ENCODE measurements around the gene AZU1. TPM values are rescaled to one million over a fixed set of nuclear protein-coding genes. Genes with fewer than 3 reads are reported as not detected.
A peak's percentile ranks its signal among the peaks of the same experiment; 100 is the strongest.

Gene AZU1
- total RNA-seq, 1 experiment from 2014 or later = not detected

GRCh38 chr19:862581-863314 is 35.1 kb downstream of the AZU1 start:
- H3K9me3 ChIP-seq (ENCODE audit: low read depth, low read length, poor library complexity, severe bottlenecking) = no peaks in the 10 kb centered on the region
- peak overlapping the region; percentile 30 for H3K4me3 ChIP-seq (ENCODE audit: low read depth, low read length, poor library complexity, severe bottlenecking)
- peaks cover 19% of the 10 kb centered on the region for H3K4me1 ChIP-seq (ENCODE audit: insufficient read depth, low read length, poor library complexity, severe bottlenecking)
- intact Hi-C loops (cut with micrococcal nuclease; ENCODE audit: unreplicated experiment) = loop anchor here (2.0 to 10.0 kb wide), 4 partner anchors 58 to 382 kb away; partner anchors contain the start of genes ATP5F1D, MIDN and WDR18
- peak; percentile 88 for DNase-seq (ENCODE audit: low spot score)
- H3K36me3 ChIP-seq (ENCODE audit: insufficient read depth, low read length, poor library complexity, severe bottlenecking) = peaks cover under 1% of the 10 kb centered on the region
- CTCF ChIA-PET = interaction anchor here (0.5 kb wide), 1 partner anchor 435 kb away, joined by 3 read pairs; no protein-coding TSS in a partner anchor
- no peaks in the 10 kb centered on the region for H3K27me3 ChIP-seq (replicated peaks; ENCODE audit: insufficient read depth, low read depth, low read length, poor library complexity)
- BruUV-seq (replicated peaks) = no TSS peak
- TF ChIP-seq CTCF (conservative IDR thresholded peaks at IDR 0.05; ENCODE audit: low read depth, low read length) = no peak
- no peak for TF ChIP-seq EZH2 (IDR thresholded peaks at IDR 0.05; ENCODE audit: borderline replicate concordance, low read depth, low read length, poor library complexity, severe bottlenecking)
- POLR2A ChIA-PET (ENCODE audit: low non-redundant PET) = no interaction called here
- H3K27ac ChIP-seq (ENCODE audit: low read depth, low read length, poor library complexity, severe bottlenecking) = no peak overlapping the region

- no TSS peak for BruUV-seq (replicated peaks)
- no peaks in the 10 kb centered on the region for H3K9me3 ChIP-seq (ENCODE audit: low read depth, low read length, poor library complexity, severe bottlenecking)
- intact Hi-C loops (cut with micrococcal nuclease; ENCODE audit: unreplicated experiment) = loop anchor here (2.0 to 10.0 kb wide), 4 partner anchors 58 to 382 kb away; partner anchors contain the start of genes ATP5F1D, MIDN and WDR18
Observed at GRCh38 chr19:863315-863620, 35.6 kb downstream of the AZU1 start.

GRCh38 chr19:866769-867300 is 39.2 kb downstream of the AZU1 start:
- intact Hi-C loops (cut with micrococcal nuclease; ENCODE audit: unreplicated experiment) = loop anchor here (10.0 kb wide), 1 partner anchor 378 kb away; the partner anchor contains the start of genes ATP5F1D and MIDN
- Histone ChIP-seq H3K4me1 (ENCODE audit: insufficient read depth, low read length, poor library complexity, severe bottlenecking) (peaks cover 57% of the 10 kb centered on the region), H3K36me3 (ENCODE audit: insufficient read depth, low read length, poor library complexity, severe bottlenecking) (peaks cover 26% of the 10 kb centered on the region), H3K27ac (ENCODE audit: low read depth, low read length, poor library complexity, severe bottlenecking) (peak overlapping the region; percentile 28), H3K4me3 (ENCODE audit: low read depth, low read length, poor library complexity, severe bottlenecking) (no peak overlapping the region), H3K9me3 (ENCODE audit: low read depth, low read length, poor library complexity, severe bottlenecking) (no peaks in the 10 kb centered on the region), H3K27me3 (replicated peaks; ENCODE audit: insufficient read depth, low read depth, low read length, poor library complexity) (no peaks in the 10 kb centered on the region)
- ChIA-PET CTCF (interaction anchor here (0.7 kb wide), 1 partner anchor 134 kb away, joined by 3 read pairs; no protein-coding TSS in a partner anchor), POLR2A (ENCODE audit: low non-redundant PET) (interaction anchor here (0.6 to 0.7 kb wide), 2 partner anchors 48 to 121 kb away, joined by 8 to 9 read pairs; no protein-coding TSS in a partner anchor)
- TF ChIP-seq CTCF (conservative IDR thresholded peaks at IDR 0.05; ENCODE audit: low read depth, low read length) = no peak
- no peak for TF ChIP-seq EZH2 (IDR thresholded peaks at IDR 0.05; ENCODE audit: borderline replicate concordance, low read depth, low read length, poor library complexity, severe bottlenecking)
- no peak for DNase-seq (ENCODE audit: low spot score)
- no TSS peak for BruUV-seq (replicated peaks)

More at GRCh38 chr19:863315-863620, 35.6 kb downstream of the AZU1 start:
- CTCF ChIA-PET = interaction anchor here (0.5 to 0.9 kb wide), 6 partner anchors 16 to 434 kb away, joined by 3 to 6 read pairs (median 3); partner anchors contain the start of gene RNU6-2
- Histone ChIP-seq H3K27ac (ENCODE audit: low read depth, low read length, poor library complexity, severe bottlenecking) (no peak overlapping the region), H3K27me3 (replicated peaks; ENCODE audit: insufficient read depth, low read depth, low read length, poor library complexity) (no peaks in the 10 kb centered on the region), H3K36me3 (ENCODE audit: insufficient read depth, low read length, poor library complexity, severe bottlenecking) (peaks cover 6% of the 10 kb centered on the region), H3K4me3 (ENCODE audit: low read depth, low read length, poor library complexity, severe bottlenecking) (no peak overlapping the region), H3K4me1 (ENCODE audit: insufficient read depth, low read length, poor library complexity, severe bottlenecking) (peaks cover 24% of the 10 kb centered on the region)
- DNase-seq (ENCODE audit: low spot score) = no peak
- TF ChIP-seq EZH2 (IDR thresholded peaks at IDR 0.05; ENCODE audit: borderline replicate concordance, low read depth, low read length, poor library complexity, severe bottlenecking) = no peak
- TF ChIP-seq CTCF (conservative IDR thresholded peaks at IDR 0.05; ENCODE audit: low read depth, low read length) = no peak
- POLR2A ChIA-PET (ENCODE audit: low non-redundant PET) = interaction anchor here (0.6 to 0.7 kb wide), 2 partner anchors 16 to 110 kb away, joined by 4 to 11 read pairs; no protein-coding TSS in a partner anchor
